Measurements from ENCODE around the gene ENTPD6.
"Not testable (repeated sequence)": the region's sequence is repeated elsewhere in the genome, so short reads cannot be mapped to it uniquely, and the experiment has no call there.

Gene ENTPD6

GRCh38 chr20:25259358-25259757, 63.8 kb downstream of the ENTPD6 start:
- no peak for DNase-seq

GRCh38 chr20:25259788-25260254, 64.3 kb downstream of the ENTPD6 start:
- DNase-seq = no peak

- DNase-seq = not testable (repeated sequence)
Measured at GRCh38 chr20:25260770-25261437, 65.4 kb downstream of the ENTPD6 start.

GRCh38 chr20:25269057-25269832, 73.7 kb downstream of the ENTPD6 start:
- no peak for DNase-seq

- no peak for DNase-seq
Measured at GRCh38 chr20:25269833-25270170, 74.3 kb downstream of the ENTPD6 start.

- no peak for DNase-seq
Measured at GRCh38 chr20:25270829-25271251, 75.3 kb downstream of the ENTPD6 start.

- no peak for DNase-seq
Measured at GRCh38 chr20:25271486-25272222, 76.1 kb downstream of the ENTPD6 start.

GRCh38 chr20:25272223-25273000, 76.9 kb downstream of the ENTPD6 start:
- DNase-seq = no peak

GRCh38 chr20:25273046-25273445, 77.5 kb downstream of the ENTPD6 start:
- no peak for DNase-seq

- DNase-seq = no peak
Measured at GRCh38 chr20:25273541-25274358, 78.2 kb downstream of the ENTPD6 start.

- no peak for DNase-seq
Measured at GRCh38 chr20:25274481-25274880, 79.0 kb downstream of the ENTPD6 start.

- no peak for DNase-seq
Measured at GRCh38 chr20:25274891-25275812, 79.6 kb downstream of the ENTPD6 start.

GRCh38 chr20:25275813-25276532, 80.5 kb downstream of the ENTPD6 start:
- DNase-seq = no peak
